COLO668 (cell line): ENCODE data around the gene ACE.

Source experiments
- DNase-seq: peaks from one replicate; lab custom pipeline; 2025; ENCODE audit not compliant: unreplicated experiment; lab: John Stamatoyannopoulos, UW

The ACE gene

DNA sequence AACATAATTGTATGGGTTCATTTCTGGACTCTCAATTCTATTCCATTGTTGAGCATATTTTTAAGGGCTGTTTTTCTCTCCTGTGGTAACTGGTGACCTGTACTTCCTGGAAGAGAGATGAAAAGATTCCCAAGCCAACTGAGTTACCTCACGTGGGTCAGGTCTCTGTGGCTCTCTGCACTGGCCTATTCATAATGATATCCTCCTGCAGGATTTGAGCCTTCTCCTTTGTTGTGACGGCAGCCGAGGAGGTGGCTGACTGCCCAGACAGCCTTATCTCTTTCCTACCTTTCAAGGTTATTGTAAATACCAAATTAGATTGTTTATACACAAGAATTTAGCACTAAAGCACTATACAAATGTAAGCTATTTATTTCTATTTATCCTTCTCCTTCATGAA is 2.7 kb upstream of the ACE start:
- DNase-seq, result no peak

DNA sequence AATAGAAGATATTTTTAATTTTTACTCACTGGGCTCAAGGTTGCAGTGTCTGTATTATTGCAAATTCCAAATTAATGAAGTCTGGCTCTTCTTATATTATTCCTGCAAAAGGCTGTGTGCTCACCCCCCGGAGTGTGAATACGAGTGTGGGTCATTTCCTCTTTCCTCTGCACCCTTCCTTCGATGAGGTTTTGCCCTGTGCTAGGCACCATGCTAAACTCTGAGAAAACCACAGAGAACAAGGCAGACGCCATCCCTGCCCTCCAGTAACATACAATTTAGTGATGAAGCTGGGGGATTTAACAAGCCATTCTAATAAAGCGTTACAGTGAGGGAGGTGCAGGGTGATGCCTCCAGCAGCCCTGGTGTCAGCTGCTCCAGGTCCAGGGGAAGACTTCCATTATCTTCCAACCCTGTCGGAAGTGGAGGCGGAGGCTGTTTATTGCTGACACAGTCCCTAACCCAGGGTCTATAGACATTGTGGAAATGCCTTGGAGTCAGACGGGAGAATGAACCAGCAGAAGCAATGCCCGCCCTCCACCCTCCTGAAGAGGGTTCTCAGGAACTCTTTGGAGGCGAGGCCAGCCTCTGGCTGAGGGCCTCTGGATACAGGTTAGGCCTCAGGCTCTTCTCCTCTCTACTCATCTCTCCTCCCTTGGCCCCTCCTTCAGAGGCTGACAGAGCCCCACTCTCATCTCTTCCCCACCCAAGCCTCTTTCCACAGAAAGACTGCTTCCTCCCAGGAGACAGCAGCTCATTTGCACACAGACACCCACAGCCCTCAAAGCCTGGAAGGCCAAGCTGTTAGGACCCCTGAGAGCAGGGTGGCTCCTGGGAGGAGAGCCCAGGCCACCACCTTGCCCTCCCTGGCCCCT is 2.0 kb upstream of the ACE start:
- DNase-seq, result no peak

DNA sequence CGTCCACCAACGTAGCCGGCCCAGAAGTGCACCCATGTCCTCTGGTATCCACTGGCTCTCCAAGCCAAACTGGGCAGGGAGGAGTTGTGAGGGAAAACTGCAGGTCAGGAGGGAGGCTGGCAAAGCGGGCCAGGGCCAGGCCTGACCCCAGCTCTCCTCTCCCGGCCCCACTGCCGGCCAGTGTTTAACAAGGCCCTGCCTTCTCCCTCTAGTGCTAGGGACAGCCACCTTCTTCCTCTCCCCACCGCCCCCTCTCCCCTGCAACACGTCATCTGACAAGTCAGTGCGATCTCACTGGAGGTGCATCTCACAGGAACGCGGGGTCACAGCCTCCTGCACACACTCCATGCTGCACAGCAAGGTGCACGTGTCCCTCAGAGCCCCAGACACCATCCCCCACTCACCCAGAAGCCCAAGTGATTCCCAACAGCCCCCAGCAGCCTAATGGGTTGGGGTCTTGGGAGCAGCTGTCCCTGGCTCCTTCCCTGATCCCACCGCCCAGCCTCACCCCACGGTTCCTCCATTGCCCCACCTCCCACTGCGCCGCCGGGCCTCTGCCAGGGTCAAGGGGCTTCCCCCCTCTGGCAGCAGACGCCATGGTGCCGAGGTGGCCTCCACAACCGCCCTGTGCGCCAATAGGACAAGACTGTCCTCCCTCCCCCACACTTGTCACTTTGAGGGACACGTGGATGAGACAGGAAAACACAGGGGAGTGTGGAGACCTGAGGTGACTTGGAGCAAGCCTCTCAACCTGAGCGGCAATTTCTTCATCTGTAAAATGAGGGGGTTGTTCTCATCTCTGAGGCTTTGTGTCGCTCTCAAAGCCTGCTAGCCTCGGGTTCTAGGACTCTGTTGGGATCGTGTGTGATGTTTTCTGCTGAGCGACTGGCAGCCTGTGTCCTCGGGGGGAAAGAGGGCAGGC is 1.1 kb upstream of the ACE start:
- no peak for DNase-seq

DNA sequence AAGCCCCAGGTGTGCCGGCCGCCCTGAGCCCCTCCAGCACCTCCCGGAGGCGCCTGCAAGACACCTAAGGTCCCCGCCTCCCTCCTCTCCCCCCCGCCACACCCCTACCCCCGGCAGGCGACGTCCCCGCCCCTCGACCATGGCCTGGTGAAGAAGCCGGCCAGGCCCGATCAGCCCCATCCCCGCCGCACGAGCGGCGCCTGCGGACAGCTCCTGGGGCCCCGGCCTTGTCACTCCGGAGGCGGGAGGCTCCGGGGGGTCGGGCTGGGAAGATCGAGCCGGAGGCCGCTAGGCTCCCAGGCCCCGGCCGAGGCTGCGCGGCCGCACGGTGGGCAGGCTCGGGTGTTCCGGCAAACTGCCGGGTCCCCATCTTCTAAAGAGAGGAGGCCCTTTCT is 405 bp upstream of the ACE start:
- DNase-seq, result peak; percentile 48

DNA sequence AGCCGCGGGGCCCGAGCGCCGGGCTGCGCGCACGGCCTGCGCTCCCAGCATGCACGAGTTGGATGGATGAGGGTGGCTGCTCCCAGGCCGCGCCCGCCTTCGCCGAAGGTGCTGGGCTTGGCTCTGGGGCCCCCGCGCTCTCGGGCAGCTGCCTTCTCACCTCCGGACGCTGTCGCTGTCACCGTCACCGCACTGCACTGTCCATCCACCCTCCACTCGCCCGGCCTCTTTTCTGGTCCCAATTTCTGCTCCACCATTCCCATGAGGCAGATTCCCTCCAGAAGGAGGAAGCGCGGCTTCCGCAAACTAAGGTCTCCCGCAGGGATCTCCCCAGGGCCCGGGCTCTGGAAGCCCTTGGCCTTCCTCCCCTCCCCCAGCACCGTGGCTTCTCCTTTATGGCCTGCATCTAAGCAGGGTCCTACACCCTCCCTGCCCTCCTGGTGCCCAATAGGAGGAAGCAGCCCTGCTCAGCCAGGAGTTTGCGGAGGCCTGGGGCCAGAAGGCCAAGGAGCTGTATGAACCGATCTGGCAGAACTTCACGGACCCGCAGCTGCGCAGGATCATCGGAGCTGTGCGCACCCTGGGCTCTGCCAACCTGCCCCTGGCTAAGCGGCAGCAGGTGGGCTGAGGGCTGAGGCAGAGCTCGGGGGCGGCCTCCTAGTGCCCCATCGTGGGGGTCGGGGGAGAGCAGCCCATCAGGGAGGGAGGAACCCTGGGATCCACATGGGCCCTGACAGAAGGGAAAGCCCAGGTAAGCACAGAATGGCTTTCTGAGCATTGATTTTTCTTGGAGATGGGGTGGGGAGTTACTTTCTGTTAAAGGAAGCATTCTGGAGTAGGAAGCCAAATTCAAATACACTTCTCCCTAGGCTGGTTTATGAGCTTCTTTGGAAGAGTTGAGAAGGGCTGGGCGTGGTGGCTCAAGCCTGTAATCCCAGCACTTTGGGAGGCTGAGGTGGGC is 899 bp downstream of the ACE start:
- DNase-seq, result peak; percentile 76

DNA sequence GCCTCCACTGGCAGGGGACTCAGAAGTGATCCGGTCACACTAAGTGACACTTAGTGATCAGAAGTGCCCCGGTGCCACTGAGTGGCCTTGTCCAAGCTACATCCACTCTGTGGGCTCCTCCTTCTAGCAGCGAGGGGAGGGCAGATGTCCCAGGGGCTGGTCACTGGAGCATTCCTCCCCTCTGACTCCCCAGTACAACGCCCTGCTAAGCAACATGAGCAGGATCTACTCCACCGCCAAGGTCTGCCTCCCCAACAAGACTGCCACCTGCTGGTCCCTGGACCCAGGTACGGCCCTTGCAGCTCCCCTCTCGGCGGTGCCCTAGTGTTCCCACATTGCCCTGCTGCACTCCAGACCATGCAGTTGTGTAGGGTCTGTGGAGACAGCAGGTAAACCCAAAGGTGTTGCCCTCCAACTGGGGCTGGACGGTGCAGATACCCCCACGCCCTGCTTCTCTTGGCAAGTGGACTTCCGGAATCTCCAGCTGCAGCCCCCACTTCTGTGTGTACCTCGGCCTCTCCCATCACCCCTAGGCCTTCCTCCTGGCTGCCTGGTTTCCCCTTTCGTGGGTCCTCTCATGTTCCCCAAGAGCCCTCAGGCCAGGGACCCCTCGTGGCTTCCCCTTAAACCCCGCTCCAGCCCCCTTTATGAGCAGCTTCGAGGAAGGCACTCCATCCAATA is 2.1 kb downstream of the ACE start:
- DNase-seq, result peak; percentile 66

DNA sequence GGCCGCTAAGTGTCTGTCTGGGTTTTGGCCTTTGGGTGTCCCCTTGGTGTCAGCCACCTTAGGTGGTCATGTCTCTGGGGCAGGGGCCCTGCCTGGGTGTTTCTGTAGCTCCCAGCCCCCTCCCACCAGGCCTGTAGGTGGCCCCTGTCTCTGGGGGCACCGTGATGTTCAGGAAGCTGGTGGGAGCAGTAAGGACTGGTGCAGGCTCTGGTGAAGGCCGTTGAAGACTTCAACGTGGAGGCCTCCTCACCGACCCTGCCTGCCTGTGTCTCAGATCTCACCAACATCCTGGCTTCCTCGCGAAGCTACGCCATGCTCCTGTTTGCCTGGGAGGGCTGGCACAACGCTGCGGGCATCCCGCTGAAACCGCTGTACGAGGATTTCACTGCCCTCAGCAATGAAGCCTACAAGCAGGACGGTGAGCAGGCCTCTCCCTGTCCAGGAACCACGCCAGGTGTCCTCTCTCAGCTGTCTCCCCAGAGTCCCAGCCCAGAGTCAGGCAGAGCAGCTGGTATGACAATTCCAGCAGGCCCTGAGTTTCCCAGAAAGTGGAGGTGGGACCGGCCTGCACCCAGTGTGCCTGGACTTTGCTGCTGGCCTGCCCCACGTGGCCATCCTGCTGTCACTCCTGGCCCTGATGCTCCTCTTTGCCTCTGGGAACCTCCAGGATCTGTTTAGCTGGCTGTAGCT is 2.8 kb downstream of the ACE start:
- peak; percentile 52 for DNase-seq

DNA sequence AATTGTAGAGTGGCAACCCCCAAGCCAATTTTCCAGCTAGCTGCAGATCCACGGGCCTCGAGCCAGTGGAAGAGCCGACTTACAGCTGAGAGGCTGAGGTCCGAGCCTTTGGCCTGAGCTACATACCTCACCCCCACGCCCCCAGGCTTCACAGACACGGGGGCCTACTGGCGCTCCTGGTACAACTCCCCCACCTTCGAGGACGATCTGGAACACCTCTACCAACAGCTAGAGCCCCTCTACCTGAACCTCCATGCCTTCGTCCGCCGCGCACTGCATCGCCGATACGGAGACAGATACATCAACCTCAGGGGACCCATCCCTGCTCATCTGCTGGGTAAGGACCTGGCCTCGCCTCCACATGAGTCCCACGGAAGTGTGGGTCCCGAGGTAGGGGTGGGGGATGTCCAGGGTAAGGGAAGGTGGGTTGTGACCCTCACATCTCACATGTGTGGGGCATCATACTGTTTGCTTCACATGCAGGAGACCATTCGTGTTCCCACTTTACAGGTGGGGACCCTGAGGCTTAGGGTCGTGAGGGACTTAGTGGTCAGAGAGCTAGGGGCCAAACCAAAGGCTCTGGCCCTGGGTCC is 3.4 kb downstream of the ACE start:
- DNase-seq, result no peak

DNA sequence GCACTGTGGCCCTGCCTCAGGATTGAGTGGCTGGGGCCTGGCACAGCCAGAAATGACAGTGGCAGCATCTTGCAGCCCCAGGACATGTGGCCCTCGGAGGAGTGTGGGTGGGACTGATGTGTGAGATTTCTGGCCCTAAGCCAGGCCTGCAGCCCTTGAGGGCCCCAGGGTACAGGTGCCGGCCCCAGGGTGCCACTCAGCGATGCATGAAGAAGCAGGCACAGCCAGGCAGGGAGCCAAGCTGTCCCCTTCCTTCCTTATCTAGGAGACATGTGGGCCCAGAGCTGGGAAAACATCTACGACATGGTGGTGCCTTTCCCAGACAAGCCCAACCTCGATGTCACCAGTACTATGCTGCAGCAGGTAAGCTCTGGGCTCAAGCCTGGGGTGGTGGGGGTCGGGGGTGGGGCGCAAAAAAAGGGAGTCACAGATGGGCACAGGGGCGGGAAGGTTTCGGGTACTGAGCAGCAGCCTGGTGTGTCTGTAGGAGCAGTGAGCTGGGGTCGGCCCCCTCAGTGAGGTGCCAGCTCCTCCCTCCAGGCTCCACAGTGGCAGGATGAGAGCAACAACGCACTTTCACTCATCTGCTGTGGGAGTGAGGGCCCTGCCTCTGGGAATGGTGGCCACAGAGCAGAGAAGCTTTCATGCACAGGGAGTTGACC is 4.1 kb downstream of the ACE start:
- peak; percentile 91 for DNase-seq

DNA sequence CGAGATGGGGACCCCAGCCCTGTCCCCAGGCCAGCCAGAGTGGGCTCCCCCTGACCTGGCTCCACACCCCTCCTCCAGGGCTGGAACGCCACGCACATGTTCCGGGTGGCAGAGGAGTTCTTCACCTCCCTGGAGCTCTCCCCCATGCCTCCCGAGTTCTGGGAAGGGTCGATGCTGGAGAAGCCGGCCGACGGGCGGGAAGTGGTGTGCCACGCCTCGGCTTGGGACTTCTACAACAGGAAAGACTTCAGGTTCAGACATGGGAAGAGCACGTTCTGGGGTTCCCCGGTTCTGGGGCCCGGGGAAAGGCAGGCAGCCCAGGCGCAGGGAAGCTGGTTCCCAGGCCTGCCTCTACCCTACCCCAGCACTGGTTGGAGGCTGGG is 4.6 kb downstream of the ACE start:
- DNase-seq, result peak; percentile 29

DNA sequence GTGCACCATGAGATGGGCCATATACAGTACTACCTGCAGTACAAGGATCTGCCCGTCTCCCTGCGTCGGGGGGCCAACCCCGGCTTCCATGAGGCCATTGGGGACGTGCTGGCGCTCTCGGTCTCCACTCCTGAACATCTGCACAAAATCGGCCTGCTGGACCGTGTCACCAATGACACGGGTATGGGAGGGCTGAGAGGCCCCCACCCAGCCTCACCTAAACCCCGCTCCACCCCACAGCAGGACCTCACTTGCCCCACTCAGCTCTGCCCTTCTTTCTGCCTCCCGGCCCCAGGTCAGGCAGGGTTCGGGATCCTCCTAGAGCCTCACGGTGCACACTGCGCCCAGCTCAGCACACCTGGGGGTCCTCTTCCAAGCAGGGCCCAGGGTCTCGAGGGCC is 5.6 kb downstream of the ACE start:
- DNase-seq, result no peak

DNA sequence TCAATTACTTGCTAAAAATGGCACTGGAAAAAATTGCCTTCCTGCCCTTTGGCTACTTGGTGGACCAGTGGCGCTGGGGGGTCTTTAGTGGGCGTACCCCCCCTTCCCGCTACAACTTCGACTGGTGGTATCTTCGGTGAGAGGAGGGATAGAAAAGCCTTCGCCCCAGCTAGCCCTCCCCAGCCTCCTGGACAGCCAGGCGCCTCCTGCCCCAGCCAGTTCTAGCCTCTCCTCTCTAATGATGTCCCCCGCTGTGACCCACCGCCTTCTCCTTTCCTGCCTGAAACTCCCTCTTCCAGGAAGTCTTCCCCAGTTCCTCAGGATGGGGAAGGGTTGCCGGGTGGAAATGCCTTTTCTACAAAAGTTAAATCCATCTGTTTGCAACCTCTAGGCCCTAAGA is 6.2 kb downstream of the ACE start:
- no peak for DNase-seq

DNA sequence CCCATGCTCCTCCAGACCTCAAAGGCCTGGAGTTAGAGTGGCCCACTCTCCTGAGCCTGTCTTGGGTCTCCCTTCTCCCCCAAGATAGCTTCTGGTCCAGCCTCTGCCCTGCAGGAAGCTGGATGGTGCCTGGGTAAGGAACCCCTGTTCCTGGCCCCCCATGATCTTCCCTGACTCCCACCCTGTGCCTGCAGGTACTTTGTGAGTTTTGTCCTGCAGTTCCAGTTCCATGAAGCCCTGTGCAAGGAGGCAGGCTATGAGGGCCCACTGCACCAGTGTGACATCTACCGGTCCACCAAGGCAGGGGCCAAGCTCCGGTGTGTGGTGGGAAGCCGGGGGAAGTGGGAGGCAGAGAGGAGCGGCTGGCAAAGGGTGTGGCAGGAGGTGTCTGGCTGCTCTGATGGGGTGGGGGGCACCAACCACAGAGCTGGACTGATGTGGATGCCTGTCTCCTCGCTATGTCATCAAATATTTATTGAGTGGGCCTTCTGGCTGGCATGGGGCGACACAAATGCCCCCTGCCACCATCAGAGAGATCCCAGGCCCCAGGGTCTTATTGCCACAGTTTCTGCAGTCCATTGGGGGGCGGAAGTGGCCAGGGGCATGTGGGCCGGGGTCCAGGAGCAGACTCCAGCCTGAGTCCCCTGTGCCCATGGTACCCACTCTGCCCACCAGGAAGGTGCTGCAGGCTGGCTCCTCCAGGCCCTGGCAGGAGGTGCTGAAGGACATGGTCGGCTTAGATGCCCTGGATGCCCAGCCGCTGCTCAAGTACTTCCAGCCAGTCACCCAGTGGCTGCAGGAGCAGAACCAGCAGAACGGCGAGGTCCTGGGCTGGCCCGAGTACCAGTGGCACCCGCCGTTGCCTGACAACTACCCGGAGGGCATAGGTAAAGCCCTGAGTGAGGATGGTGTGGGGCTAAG is 7.1 kb downstream of the ACE start:
- DNase-seq, result no peak

DNA sequence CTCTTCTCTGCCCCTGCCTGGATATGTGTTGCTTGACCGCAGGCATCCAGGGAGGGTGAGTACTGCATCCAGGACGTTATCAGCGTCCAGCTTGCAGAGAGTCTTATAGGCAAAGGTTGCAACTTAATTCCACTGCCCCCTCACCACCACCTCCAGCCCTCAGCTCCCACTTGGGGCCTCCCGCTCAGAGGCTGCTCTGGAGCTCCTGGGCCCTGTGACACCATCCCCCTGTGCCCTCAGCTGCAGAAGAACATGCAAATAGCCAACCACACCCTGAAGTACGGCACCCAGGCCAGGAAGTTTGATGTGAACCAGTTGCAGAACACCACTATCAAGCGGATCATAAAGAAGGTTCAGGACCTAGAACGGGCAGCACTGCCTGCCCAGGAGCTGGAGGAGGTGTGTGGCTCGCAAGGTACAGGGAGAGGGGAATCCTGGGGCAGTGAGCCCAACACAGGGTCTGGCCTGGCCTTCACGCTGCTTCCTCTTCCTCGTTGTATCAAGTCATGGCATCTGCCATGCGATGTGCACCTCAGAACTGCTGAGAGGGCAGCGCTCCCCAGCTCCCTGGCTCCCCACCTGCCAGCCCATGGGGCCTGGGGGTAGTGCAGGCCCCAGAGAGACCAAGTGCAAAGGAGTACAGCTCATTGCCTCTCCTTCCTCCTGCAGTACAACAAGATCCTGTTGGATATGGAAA is 9.6 kb downstream of the ACE start:
- DNase-seq, result no peak

DNA sequence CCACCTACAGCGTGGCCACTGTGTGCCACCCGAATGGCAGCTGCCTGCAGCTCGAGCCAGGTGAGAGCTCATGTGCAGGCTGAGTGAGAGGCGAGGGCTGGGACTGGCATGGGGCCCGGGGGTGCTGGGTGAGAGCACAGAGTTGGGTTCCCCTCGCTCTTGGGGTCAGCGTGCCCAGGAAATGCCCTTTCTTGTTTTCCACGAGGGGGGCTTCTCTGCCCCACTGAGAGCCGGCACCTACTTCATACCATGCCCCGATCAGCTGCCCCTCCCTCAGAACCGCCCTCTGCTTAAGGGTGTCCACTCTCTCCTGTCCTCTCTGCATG is 10.1 kb downstream of the ACE start:
- DNase-seq, result no peak

DNA sequence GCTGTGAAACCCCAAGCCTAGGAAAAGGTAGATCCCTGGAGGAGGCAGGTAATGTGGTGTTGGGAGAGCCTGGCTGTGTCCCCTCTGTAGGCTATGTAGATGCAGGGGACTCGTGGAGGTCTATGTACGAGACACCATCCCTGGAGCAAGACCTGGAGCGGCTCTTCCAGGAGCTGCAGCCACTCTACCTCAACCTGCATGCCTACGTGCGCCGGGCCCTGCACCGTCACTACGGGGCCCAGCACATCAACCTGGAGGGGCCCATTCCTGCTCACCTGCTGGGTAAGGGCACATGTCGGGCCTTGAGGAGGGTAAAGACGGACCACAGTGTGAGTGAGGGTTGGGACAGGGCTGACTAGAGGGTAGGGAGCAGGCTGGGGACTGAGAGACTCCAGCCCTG is 12.0 kb downstream of the ACE start:
- DNase-seq, result no peak

DNA sequence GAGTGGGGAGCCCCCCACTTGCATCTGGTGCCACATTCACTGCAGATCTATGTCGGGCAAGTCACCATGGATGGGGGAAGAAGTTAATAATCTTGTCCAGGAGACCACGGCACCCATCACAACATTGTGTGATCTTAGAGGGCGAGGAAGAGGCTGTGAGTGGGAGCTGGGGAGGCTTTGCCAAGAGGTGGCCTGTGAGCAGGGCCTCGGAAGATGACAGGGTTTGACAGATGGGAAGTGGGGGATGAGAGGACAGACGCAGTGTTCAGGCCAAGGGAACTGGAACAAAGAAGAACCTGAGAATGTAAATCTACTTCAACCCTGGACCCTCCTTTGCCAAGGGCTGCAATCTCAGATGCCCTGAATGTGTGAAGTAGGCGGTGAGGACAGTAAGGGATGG is 12.4 kb downstream of the ACE start:
- no peak for DNase-seq
